NCI-H82 (cell line): Measurements from ENCODE around the gene ELP2.

Experiments
- DNase-seq: peaks from one replicate; lab custom pipeline; 2025; lab: John Stamatoyannopoulos, UW

The ELP2 gene

DNA sequence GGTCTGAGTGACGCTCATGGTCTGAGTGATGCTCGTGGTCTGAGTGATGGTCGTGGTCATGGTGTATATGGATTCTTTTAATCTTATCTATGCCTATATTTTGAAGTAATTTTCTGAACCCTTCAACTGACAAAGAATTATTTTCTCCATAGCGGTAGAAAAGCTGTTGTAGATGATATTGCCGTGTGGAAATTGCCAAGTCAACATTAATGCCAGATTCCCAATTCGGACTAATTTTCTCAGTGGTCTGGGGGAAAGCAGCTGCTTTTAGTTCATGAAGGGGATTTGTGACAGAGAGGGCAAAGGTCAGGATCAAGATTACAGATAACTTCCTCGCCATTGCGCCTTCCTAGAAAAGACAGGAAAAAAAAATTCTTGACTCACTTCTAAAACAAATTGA is 3.0 kb upstream of the ELP2 start:
- no peak for DNase-seq

- DNase-seq, result peak; percentile 34
These were observed 1.7 kb upstream of the ELP2 start for GRCh38 chr18:36127836-36128529.

DNA sequence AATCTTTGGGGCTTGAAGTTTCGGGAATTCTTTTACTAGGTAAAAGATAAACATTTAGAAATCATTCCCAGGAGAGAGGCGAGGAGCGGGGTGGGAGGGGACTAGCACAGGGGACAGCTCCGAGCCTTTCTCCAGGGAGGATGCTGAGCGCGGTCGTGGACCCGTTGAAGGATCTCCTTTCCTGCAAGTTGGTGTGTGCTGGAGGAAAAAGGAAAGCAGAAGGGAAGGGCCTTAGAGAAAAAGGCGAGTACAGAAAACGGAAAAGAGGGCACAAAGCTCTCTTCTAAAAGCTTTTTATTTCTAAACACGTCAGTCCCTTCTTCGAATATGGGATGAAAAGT is 1.2 kb upstream of the ELP2 start:
- peak; percentile 40 for DNase-seq

- no peak for DNase-seq
These were observed 796 bp upstream of the ELP2 start for GRCh38 chr18:36128907-36129299.

DNA sequence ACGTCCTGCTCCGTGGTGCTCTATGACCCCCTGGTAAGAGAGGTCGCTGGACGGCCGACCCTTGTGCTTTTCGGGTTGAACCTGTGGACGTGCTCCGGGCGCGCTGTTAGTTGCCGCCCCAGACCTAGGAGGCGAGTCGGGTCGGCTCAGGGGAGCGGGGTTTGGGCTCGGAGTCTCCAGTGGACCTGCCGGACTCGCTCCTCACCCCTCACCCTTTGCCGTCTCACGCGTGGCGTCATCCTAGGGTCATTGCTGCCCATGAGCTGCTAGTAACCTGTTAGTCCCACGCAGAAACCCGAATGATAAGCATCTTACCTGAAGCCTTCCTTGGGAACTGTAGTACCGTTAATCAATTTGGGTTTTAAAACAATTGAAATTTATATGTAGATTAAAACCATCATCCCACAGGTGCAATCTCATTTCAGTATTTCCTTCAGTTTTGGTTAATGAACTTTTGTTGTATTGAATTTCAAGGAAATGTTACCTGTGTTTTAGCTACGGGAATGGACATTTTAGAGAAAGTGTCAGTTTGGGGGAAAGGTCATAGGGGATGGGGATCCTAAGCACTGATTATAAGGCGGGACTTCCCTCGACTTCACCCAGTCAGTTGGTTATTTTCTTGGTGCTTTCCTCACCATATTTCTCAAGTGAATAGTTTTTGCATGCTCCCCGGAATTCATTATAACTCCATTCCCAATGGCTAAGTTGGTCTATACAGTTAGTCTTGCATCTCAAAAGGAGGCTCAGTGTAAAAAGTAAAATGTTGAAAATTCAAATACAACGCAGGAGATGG is 536 bp downstream of the ELP2 start:
- peak; percentile 3 for DNase-seq

GRCh38 chr18:36130883-36131653 is 1.4 kb downstream of the ELP2 start:
- peak; percentile 4 for DNase-seq

DNA sequence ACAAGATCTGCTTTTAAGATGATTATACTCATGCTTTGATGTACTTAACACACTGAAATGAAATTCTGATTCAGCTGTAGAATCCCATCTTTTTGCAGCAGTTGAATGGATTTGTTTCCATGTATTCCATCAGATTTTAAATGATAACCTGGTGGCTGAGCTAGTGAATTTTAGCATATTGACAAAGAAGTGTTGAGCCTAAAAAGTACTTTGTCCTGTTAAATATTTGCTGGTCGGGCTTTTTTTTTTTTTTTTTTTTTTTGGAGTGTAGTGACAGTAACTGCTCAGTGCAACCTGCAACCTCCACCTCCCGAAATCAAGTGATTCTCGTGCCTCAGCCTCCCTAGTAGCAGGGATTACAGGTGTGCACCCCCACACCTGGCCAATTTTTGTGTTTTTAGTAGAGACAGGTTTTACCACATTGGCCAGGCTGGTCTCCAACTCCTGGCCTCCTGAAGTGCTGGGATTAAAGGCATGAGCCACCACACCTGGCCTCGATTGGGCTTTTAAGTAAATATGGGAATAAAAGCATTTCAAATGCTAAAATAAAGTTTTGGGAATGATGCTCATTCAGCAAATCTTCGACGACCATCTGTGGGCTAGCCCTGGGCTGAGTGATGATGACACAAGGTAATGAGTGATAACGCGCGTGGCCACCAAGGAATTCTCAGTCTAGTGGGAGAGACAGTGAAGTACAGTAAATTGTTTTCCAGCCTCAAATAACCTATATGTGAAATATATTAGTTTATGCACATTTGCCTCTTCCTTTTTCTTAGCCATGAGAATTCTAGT is 2.2 kb downstream of the ELP2 start:
- DNase-seq, result no peak

DNA sequence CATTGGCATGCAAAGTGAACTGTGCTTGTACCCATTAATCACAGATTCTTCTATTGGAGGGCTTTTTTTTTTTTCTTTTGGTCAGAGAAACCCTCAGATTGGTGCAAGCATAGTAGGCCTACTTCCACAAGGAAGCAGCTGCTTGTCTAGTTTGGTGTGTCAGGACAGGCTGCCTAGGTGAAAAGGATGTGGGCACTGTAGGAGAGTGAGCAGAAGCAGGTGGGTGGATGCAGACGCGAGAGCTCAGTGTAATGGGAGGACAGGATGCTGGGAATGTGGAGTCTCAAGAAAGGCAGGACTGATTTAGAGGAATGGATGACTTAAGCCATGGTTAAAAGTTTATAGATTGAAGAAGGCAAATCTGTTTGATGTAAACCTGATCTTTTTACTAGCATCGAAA is 3.1 kb downstream of the ELP2 start:
- no peak for DNase-seq

DNA sequence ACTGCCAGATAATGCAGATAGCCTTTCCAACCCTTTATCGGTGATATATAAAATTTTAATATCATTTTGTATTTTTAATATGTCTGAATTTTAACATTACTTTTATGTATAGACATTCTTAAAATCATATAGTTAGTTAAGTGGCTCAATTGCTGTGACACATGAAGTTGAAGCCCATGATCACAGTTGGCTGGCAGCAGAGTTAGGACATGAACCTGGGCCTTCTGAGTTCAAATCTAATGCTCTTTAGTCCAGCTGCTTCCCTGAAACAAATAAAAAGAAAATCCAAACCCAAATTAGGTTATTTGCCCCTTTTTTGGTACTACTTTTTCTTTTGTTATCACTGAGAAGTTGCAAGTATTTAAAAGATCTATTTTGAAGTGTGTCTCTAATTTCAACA is 5.6 kb downstream of the ELP2 start:
- DNase-seq, result no peak

- DNase-seq, result no peak
These were observed 9.5 kb downstream of the ELP2 start for GRCh38 chr18:36139245-36139644.

DNA sequence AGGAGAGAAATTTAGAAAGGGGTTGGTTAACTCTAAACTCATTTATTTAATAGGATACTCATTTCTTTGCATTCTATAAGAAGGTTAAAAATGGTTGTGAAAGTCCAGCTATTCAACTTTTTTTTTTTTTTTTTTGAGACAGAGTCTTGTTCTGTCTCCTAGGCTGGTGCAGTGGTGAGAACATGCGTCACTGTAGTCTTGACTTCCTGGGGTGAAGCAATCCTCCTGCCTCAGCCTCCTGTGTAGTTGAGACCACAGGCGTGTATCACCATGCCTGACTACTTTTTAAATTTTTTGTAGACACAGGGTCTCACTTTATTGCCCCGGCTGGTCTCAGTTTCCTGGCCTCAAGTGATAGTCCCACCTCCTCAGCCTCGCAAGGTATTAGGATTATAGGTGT is 11.9 kb downstream of the ELP2 start:
- DNase-seq, result no peak

DNA sequence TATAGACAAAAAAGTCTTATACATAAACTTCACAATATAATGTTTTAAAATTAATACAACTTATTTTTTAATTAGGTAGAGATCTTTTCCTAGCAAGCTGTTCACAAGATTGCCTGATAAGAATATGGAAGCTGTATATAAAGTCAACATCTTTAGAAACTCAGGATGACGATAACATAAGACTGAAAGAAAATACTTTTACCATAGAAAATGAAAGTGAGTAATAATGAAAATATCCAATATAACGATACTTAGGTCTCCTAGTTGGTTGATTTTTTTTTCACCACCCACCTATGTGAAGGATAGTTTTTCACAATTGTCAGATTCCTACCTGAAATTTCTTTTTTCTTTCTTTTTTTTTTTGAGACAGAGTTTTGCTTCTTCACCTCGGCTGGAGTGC is 13.1 kb downstream of the ELP2 start:
- DNase-seq, result no peak

DNA sequence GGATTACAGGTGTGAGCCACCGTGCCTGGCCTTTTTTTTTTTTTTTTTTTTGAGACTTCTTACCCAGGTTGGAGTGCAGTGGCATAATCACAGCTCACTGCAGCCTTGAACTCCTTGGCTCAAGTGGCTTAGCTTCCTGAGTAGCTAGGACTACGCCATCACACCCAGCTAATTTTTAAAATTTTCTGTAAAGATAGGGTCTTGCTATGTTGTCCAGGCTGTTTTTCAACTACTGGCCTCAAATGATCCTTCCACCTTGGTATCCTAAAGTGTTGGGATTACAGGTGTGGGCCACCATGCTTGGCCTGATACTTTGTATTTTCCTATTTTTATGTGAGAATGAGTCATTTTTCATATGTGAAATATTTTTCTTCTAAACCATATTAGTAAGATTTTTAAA is 13.7 kb downstream of the ELP2 start:
- no peak for DNase-seq

DNA sequence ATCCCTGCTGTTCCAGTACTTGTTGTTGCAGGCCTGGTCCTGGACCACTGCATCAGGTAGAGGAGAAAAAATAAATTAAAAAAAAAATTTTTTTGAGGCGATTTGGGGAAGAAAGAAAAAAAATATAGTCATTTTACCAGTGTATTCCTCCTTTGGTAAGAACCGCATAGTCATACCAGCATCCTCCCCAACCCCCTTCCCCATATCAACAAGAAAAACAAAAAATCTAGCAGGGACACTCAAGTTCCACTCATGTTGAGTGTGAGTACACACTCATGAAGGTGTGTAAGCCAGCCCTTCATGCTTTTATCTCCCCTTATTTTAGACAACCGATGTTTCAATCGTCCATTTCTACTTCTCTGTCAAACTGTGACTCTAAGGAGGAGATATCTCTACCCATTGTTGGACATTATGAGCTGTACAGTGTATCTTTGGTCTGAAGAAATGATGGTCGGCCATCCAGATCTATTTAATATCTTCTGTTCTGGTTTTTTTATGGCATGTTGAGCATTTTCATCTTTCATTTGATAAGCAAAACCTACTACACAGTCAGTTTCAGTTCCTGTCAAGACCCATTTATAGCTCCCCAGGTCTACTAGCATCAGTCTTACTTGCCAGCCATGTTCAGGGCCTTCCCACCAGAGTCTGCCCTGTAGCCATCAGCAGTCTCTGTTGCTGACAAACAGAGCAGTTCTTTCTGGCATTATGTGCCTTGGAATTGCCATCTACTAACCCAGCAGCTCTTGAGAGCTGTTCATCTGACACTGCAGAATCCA is 20.0 kb downstream of the ELP2 start:
- DNase-seq, result no peak

DNA sequence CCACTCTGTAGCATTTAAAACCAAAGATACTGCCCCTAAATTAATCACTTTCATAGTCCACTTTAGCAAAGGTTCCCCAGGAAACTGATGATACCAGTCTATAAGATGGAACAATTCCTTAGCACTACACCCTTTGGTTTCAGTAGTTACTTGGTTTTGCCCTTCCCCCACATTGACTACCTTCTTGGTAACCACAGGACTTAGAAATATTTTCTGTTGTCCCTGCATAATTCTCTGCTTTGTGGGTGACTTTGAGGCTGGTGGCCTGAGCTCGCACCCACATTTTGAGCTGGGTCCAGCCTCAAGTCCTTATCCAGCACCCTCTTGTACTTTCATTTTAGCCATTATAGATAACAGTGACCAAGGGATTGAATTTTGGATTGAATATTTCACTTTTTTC is 23.1 kb downstream of the ELP2 start:
- DNase-seq, result no peak

GRCh38 chr18:36153203-36153602 is 23.5 kb downstream of the ELP2 start:
- no peak for DNase-seq

- no peak for DNase-seq
These were observed 24.1 kb downstream of the ELP2 start for GRCh38 chr18:36153771-36154170.

- DNase-seq, result no peak
These were observed 26.4 kb downstream of the ELP2 start for GRCh38 chr18:36155851-36156757.

- DNase-seq, result no peak
These were observed 27.7 kb downstream of the ELP2 start for GRCh38 chr18:36157441-36157840.

GRCh38 chr18:36158266-36158867 is 28.7 kb downstream of the ELP2 start:
- no peak for DNase-seq
